Stomach (tissue), 9 donors: ENCODE data around the gene LIN28B. TPM values are rescaled to one million over a fixed set of nuclear protein-coding genes. Genes with fewer than 3 reads are reported as not detected.

Experiments used
- DNase-seq, 2 donors: peaks; one replicate each; pipeline versions ENCODE4 v3.0.0 to v3.0.0-alpha.2; 2013 to 2019
- H3K27ac ChIP-seq, 5 donors: fragments of 200-600 bp in 4 of 5; sonication (generic) in 4 of 5; one replicate each; pipeline ENCODE4 v1.5.1; 2013 to 2019; ENCODE audit warnings: mild to moderate bottlenecking in 1 of 5, moderate library complexity in 1 of 5
- H3K27me3 ChIP-seq, 3 donors: fragments of 200-600 bp; sonication (generic); one replicate each; pipeline ENCODE4 v1.5.1; 2017 to 2019; ENCODE audit warnings: mixed run types in 1 of 3
- H3K36me3 ChIP-seq, 4 donors: fragments of 200-600 bp; sonication (generic); 1 replicate in 3 of 4; 2 replicates in 1 of 4; pipeline ENCODE4 v1.5.1; 2016 to 2019
- H3K4me1 ChIP-seq, 4 donors: fragments of 200-600 bp; sonication (generic); one replicate each; pipeline ENCODE4 v1.5.1; 2016 to 2019
- H3K4me3 ChIP-seq, 4 donors: fragments of 200-600 bp; sonication (generic) in 3 of 4; one replicate each; pipeline ENCODE4 v1.5.1; 2016 to 2019; ENCODE audit warnings: mild to moderate bottlenecking in 1 of 4
- H3K9me3 ChIP-seq, 4 donors: fragments of 200-600 bp; sonication (generic); one replicate each; pipeline ENCODE4 v1.5.1; 2016 to 2019
- CTCF ChIP-seq, 7 experiments: fragments of 450-650 bp in 4 of 7; fragments of 200-600 bp in 3 of 7; sonication (generic) in 3 of 7; IDR thresholded peaks; one replicate each; pipeline ENCODE4 v1.5.1; 2016 to 2019; ENCODE audit warnings: antibody characterized with exemption in 7 of 7, control low read depth in 2 of 7, mild to moderate bottlenecking in 1 of 7
- EP300 ChIP-seq: sonication (generic); formaldehyde crosslinking; IDR thresholded peaks from one replicate; pipeline ENCODE4 v1.6.1; 2017; ENCODE audit warnings: antibody characterized with exemption
- POLR2A ChIP-seq, 4 donors: fragments of 450-650 bp; IDR thresholded peaks; one replicate each; pipeline ENCODE4 v1.6.1; 2016; ENCODE audit warnings: antibody characterized with exemption in 4 of 4, control low read depth in 2 of 4, mild to moderate bottlenecking in 1 of 4, moderate library complexity in 1 of 4
- POLR2AphosphoS5 ChIP-seq, 3 donors: sonication (generic); formaldehyde crosslinking; IDR thresholded peaks; one replicate each; pipeline ENCODE4 v1.6.1; 2016; ENCODE audit warnings: antibody characterized with exemption in 3 of 3
- WGBS, 5 donors: extraction: QIAGEN DNeasy Blood & Tissue Kit in 3 of 5; methylation state at CpG; one replicate each; pipeline versions ENCODE4 v1.1.5 to v1.1.7; 2013 to 2018; 5-methylcytosine and 5-hydroxymethylcytosine counted together
- intact Hi-C: fragments of 100-400 bp; cut with DNase I; formaldehyde crosslinking; loops from one replicate; pipeline ENCODE4 v1.15.1; 2023; ENCODE audit warnings: low total_unique reads
- polyA plus RNA-seq, 3 donors: library from polyadenylated mRNA; stranded (reverse); fragments of 200-250 nt; gene quantifications; one replicate each; pipeline ENCODE4 v1.2.3, GENCODE V29; 2013
- total RNA-seq, 5 donors: library from RNA; depleted of rRNA; stranded (reverse); fragments of >200 nt; gene quantifications; one replicate each; pipeline versions ENCODE4 v1.1.0 to v1.2.3, GENCODE V29; 2014 to 2016
- donor health status: healthy with polysubstance abuse.
- donor health status: Bipolar disorder and iron deficiency.
- donor health status: healthy.

LIN28B gene
- total and polyA plus RNA-seq, 8 donors: not detected

DNA sequence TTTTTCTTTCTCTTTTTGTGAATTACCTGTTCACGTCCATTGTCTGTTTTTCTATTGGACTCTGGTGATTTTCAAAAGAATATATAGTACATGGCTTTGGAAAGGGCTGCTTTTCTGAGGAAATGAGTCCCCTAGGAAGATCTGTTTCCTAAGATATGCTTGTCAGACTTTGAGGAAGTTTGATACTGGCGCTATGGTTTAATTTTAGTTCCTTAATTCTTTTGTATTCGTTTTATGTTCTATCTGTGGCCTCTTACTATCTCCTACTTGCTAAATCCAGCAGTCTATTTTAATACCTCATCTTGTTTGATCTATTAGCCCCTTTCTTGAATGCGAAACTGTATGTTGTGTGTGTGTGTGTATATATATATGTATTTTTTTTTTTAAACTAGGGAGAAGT is 101.9 kb downstream of the LIN28B start:
- Histone ChIP-seq H3K27ac (no peak overlapping the region), H3K4me1 (no peaks in the 10 kb centered on the region), H3K27me3 (peaks cover 0 to 13% (median 0%) of the 10 kb centered on the region in 3 donors), H3K4me3 (no peak overlapping the region), H3K36me3 (no peaks in the 10 kb centered on the region), H3K9me3 (peaks cover 0 to 6% (median 0%) of the 10 kb centered on the region in 4 donors)
- WGBS, 5 donors: 60 to 72% (median 67%) methylated on average over 4 of the region's 4 CpGs
- intact Hi-C loops: no loop called here
- TF ChIP-seq EP300: no peak
- TF ChIP-seq POLR2AphosphoS5 (IDR thresholded peaks at IDR 0.05): no peak
- TF ChIP-seq POLR2A (IDR thresholded peaks at IDR 0.05): no peak
- no peak for TF ChIP-seq CTCF (IDR thresholded peaks at IDR 0.05)
- DNase-seq: no peak

GRCh38 chr6:105066233-105066632 is 109.3 kb downstream of the LIN28B start:
- Histone ChIP-seq H3K4me3 (no peak overlapping the region), H3K27me3 (peaks cover 0 to 19% (median 0%) of the 10 kb centered on the region in 3 donors), H3K4me1 (no peaks in the 10 kb centered on the region), H3K27ac (no peak overlapping the region), H3K9me3 (no peaks in the 10 kb centered on the region), H3K36me3 (no peaks in the 10 kb centered on the region)
- intact Hi-C loops: no loop called here
- 24 to 48% (median 31%) methylated on average over 3 of the region's 3 CpGs for WGBS, 5 donors
- no peak for DNase-seq
- no peak for TF ChIP-seq POLR2AphosphoS5 (IDR thresholded peaks at IDR 0.05)
- no peak for TF ChIP-seq POLR2A (IDR thresholded peaks at IDR 0.05)
- TF ChIP-seq EP300: no peak
- TF ChIP-seq CTCF (IDR thresholded peaks at IDR 0.05): no peak

DNA sequence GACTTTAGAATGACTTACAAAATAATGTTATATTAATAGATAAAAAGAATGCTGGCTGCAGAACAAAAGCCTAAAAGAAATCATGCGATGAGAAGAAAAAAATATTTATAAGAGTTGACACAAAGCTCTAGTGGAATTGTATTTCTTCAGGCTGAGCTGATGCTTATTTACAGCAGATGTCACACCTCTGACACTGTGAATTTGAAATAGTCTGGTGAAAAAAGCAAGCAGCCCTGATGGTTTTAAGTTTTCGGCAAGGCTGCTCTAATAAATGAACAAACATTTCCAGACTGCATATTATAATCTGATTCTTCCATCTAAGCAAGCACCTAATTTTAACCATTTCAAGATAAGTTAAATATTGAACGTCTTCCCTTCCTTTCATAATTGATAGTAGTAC is 109.9 kb downstream of the LIN28B start:
- no peak overlapping the region for H3K4me3 ChIP-seq
- peaks cover 0 to 19% (median 0%) of the 10 kb centered on the region in 3 donors for H3K27me3 ChIP-seq
- WGBS, 5 donors: 27 to 42% (median 33%) methylated on average over 3 of the region's 3 CpGs
- H3K4me1 ChIP-seq: no peaks in the 10 kb centered on the region
- intact Hi-C loops: no loop called here
- H3K27ac ChIP-seq: no peak overlapping the region
- H3K36me3 ChIP-seq: no peaks in the 10 kb centered on the region
- no peaks in the 10 kb centered on the region for H3K9me3 ChIP-seq
- no peak for DNase-seq
- TF ChIP-seq EP300: no peak

- H3K27me3 ChIP-seq: peaks cover 0 to 19% (median 0%) of the 10 kb centered on the region in 3 donors
- intact Hi-C loops: no loop called here
- no peaks in the 10 kb centered on the region for H3K4me1 ChIP-seq
- no peaks in the 10 kb centered on the region for H3K36me3 ChIP-seq
- H3K27ac ChIP-seq: no peak overlapping the region
- TF ChIP-seq POLR2A (IDR thresholded peaks at IDR 0.05) (no peak), EP300 (no peak), POLR2AphosphoS5 (IDR thresholded peaks at IDR 0.05) (no peak), CTCF (IDR thresholded peaks at IDR 0.05) (no peak)
- H3K9me3 ChIP-seq: no peaks in the 10 kb centered on the region
- DNase-seq: no peak
- 7 to 38% (median 9%) methylated on average over 1 of the region's 1 CpG for WGBS, 5 donors
- H3K4me3 ChIP-seq: no peak overlapping the region
These were observed 110.4 kb downstream of the LIN28B start for GRCh38 chr6:105067329-105067728.

DNA sequence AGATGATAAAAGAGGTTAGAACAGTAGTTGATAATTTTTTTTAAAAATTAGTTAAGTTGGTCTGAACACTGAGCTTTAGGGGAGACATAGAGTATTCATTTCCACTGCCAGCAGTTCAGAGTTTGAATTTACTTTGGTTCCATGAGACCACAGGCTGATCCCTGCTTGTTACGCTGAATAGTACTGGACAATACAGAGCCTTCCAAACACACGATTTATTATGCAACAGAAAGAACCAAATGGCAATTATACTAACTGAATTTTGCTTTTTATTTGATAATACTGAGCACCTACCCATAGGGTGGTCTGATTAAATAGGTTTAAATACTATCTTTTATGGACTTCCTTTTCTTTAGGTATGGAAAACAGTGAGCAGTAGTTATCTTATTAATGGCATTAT is 111.5 kb downstream of the LIN28B start:
- no peak overlapping the region for H3K4me3 ChIP-seq
- no peak overlapping the region for H3K27ac ChIP-seq
- TF ChIP-seq POLR2AphosphoS5 (IDR thresholded peaks at IDR 0.05): no peak
- TF ChIP-seq EP300: no peak
- TF ChIP-seq CTCF (IDR thresholded peaks at IDR 0.05): no peak
- TF ChIP-seq POLR2A (IDR thresholded peaks at IDR 0.05): no peak
- H3K4me1 ChIP-seq: no peaks in the 10 kb centered on the region
- H3K27me3 ChIP-seq: peaks cover 0 to 15% (median 0%) of the 10 kb centered on the region in 3 donors
- WGBS, 5 donors: 69 to 82% (median 75%) methylated on average over 2 of the region's 2 CpGs
- intact Hi-C loops: no loop called here
- no peaks in the 10 kb centered on the region for H3K36me3 ChIP-seq
- no peaks in the 10 kb centered on the region for H3K9me3 ChIP-seq
- DNase-seq: no peak
